GM19193 (cell line): ENCODE data around the gene CASZ1.

Experiments
- POLR2A ChIP-seq: IDR thresholded peaks from 4 replicates; pipeline ENCODE4 v1.6.1; 2011; ENCODE audit not compliant: insufficient read depth, insufficient read length; ENCODE audit errors: extremely low read depth

CASZ1 gene

GRCh38 chr1:10796029-10796944 lies at the start of gene CASZ1:
Gene CASZ1 (minus strand): TSS chr1:10796646. CDS start chr1:10693889, 102,757 bp downstream.
- no peak for TF ChIP-seq POLR2A

- no peak for TF ChIP-seq POLR2A
Measured at GRCh38 chr1:10843697-10844096, 47.3 kb upstream of the CASZ1 start.

GRCh38 chr1:10841118-10841517 lies 44.7 kb upstream of the CASZ1 start:
- TF ChIP-seq POLR2A, result no peak

- no peak for TF ChIP-seq POLR2A
Measured at GRCh38 chr1:10839188-10839770, 42.8 kb upstream of the CASZ1 start.

- no peak for TF ChIP-seq POLR2A
Measured at GRCh38 chr1:10838541-10838940, 42.1 kb upstream of the CASZ1 start.

- TF ChIP-seq POLR2A, result no peak
Measured at GRCh38 chr1:10836726-10837125, 40.3 kb upstream of the CASZ1 start.

- no peak for TF ChIP-seq POLR2A
Measured at GRCh38 chr1:10835822-10836421, 39.5 kb upstream of the CASZ1 start.

- TF ChIP-seq POLR2A, result no peak
Measured at GRCh38 chr1:10835421-10835820, 39.0 kb upstream of the CASZ1 start.

- TF ChIP-seq POLR2A, result no peak
Measured at GRCh38 chr1:10834770-10835412, 38.4 kb upstream of the CASZ1 start.

GRCh38 chr1:10833630-10834557 lies 37.4 kb upstream of the CASZ1 start:
- TF ChIP-seq POLR2A, result no peak

- TF ChIP-seq POLR2A, result no peak
Measured at GRCh38 chr1:10832703-10833102, 36.3 kb upstream of the CASZ1 start.

GRCh38 chr1:10830961-10831668 lies 34.7 kb upstream of the CASZ1 start:
- TF ChIP-seq POLR2A, result no peak

- TF ChIP-seq POLR2A, result no peak
Measured at GRCh38 chr1:10829965-10830515, 33.6 kb upstream of the CASZ1 start.
